H1 (cell line): ENCODE measurements around the gene HRH2. TPM values are rescaled to one million over a fixed set of nuclear protein-coding genes. Genes with fewer than 3 reads are reported as not detected.

Experiments
- CTCF ChIA-PET: fragments of 300-600 bp; sonication (Branson Sonifier 250); formaldehyde crosslinking; loops from one replicate; lab custom pipeline; 2021; ENCODE audit not compliant: partially characterized antibody; lab: Charles Lee
- POLR2A ChIA-PET: fragments of 300-600 bp; sonication (Branson Sonifier 250); formaldehyde crosslinking; loops from one replicate; lab custom pipeline; 2021; ENCODE audit warnings: inconsistent platforms; ENCODE audit not compliant: partially characterized antibody; lab: Charles Lee
- DNase-seq, 2 experiments: peaks; one replicate each; pipeline versions ENCODE4 v3.0.0 to v3.0.0-alpha.2; 2010 to 2022; ENCODE audit warnings: low spot score in 2 of 2, low read depth in 1 of 2, mixed read lengths in 1 of 2
- FAIRE-seq: peaks from 2 replicates; lab custom pipeline; 2011; peaks lifted over from hg19 to GRCh38; lab: Jason Lieb, UNC
- H2AFZ ChIP-seq: 2 replicates; pipeline ENCODE4 v1.8.1; 2012; ENCODE audit warnings: low read length, inconsistent platforms
- H2AK5ac ChIP-seq: 2 replicates; pipeline ENCODE4 v1.6.1; 2013; ENCODE audit warnings: low read depth, low read length
- H2BK120ac ChIP-seq: replicated peaks from 2 replicates; pipeline ENCODE3; 2013; ENCODE audit warnings: low read depth, low read length, inconsistent platforms
- H2BK12ac ChIP-seq: 2 replicates; pipeline ENCODE4 v1.6.1; 2013; ENCODE audit warnings: low read depth, low read length
- H2BK15ac ChIP-seq: 2 replicates; pipeline ENCODE4 v1.6.1; 2013; ENCODE audit warnings: low read length
- H2BK20ac ChIP-seq: 2 replicates; pipeline ENCODE4 v1.6.1; 2013; ENCODE audit warnings: low read length
- H2BK5ac ChIP-seq: 2 replicates; pipeline ENCODE4 v1.6.1; 2013; ENCODE audit warnings: low read depth, low read length
- H3K14ac ChIP-seq: 2 replicates; pipeline ENCODE4 v1.6.1; 2013; ENCODE audit warnings: inconsistent platforms; ENCODE audit not compliant: insufficient read length
- H3K18ac ChIP-seq: 2 replicates; pipeline ENCODE4 v1.6.1; 2013; ENCODE audit warnings: low read length; ENCODE audit errors: extremely low read depth
- H3K23ac ChIP-seq: 2 replicates; pipeline ENCODE4 v1.6.1; 2013; ENCODE audit warnings: inconsistent platforms; ENCODE audit not compliant: insufficient read length
- H3K23me2 ChIP-seq: 2 replicates; pipeline ENCODE4 v1.6.1; 2013; ENCODE audit warnings: low read depth, low read length
- H3K27ac ChIP-seq: 2 replicates; pipeline ENCODE4 v1.6.1; 2011; ENCODE audit warnings: low read depth, low read length, inconsistent platforms
- H3K27me3 ChIP-seq, 4 experiments: replicated peaks in 1 of 4; 1 replicate in 1 of 4; 2 replicates in 3 of 4; pipeline versions ENCODE4 v1.6.1 to v1.8.1; 2011 to 2013; ENCODE audit warnings: low read length in 3 of 4, mild to moderate bottlenecking in 3 of 4, inconsistent platforms in 2 of 4, mixed read lengths in 2 of 4, moderate library complexity in 1 of 4; ENCODE audit not compliant: control insufficient read depth in 3 of 4, insufficient read depth in 3 of 4; ENCODE audit errors: extremely low read depth in 1 of 4
- H3K36me3 ChIP-seq, 4 experiments: 2 replicates each; pipeline versions ENCODE4 v1.6.1 to v1.8.1; 2011 to 2013; ENCODE audit warnings: mild to moderate bottlenecking in 4 of 4, low read length in 3 of 4, moderate library complexity in 2 of 4, control low read depth in 1 of 4, inconsistent platforms in 1 of 4; ENCODE audit not compliant: insufficient read depth in 4 of 4, control insufficient read depth in 2 of 4
- H3K4ac ChIP-seq: replicated peaks from 2 replicates; pipeline ENCODE3; 2013; ENCODE audit warnings: low read length, low read depth, mixed read lengths, inconsistent platforms; ENCODE audit not compliant: insufficient read length
- H3K4me1 ChIP-seq, 4 experiments: replicated peaks in 1 of 4; 1 replicate in 1 of 4; 2 replicates in 3 of 4; pipeline versions ENCODE4 v1.6.1 to v1.8.1; 2011 to 2013; ENCODE audit warnings: low read length in 3 of 4, inconsistent platforms in 2 of 4, mixed read lengths in 1 of 4; ENCODE audit not compliant: insufficient read depth in 4 of 4, control insufficient read depth in 3 of 4
- H3K4me2 ChIP-seq, 2 experiments: 2 replicates each; pipeline versions ENCODE4 v1.6.1 to v1.8.1; 2011 to 2013; ENCODE audit warnings: low read depth in 2 of 2, low read length in 2 of 2, control low read depth in 1 of 2, inconsistent platforms in 1 of 2, mild to moderate bottlenecking in 1 of 2; ENCODE audit not compliant: insufficient read depth in 1 of 2
- H3K4me3 ChIP-seq, 4 experiments: fragments of 200-600, 300-600 bp in 1 of 4; sonication (generic), shearing (Covaris generic), sonication (Bioruptor Twin) in 1 of 4; 2 replicates each; pipeline versions ENCODE4 v1.5.1 to v1.8.1; 2011 to 2016; ENCODE audit warnings: low read length in 4 of 4, low read depth in 3 of 4, control low read depth in 2 of 4, inconsistent platforms in 2 of 4, mild to moderate bottlenecking in 2 of 4, mixed read lengths in 1 of 4, moderate library complexity in 1 of 4; ENCODE audit not compliant: insufficient read depth in 2 of 4; ENCODE audit errors: extremely low read depth in 1 of 4
- H3K56ac ChIP-seq: replicated peaks from 2 replicates; pipeline ENCODE3; 2013; ENCODE audit warnings: low read depth, mild to moderate bottlenecking, mixed read lengths, low read length, inconsistent platforms; ENCODE audit not compliant: insufficient read length
- H3K79me1 ChIP-seq: 2 replicates; pipeline ENCODE4 v1.6.1; 2013; ENCODE audit warnings: low read depth, low read length, control low read depth
- H3K79me2 ChIP-seq, 2 experiments: 2 replicates each; pipeline versions ENCODE4 v1.6.1 to v1.8.1; 2012 to 2013; ENCODE audit warnings: low read length in 2 of 2, mild to moderate bottlenecking in 2 of 2, inconsistent platforms in 1 of 2; ENCODE audit not compliant: insufficient read depth in 2 of 2, control insufficient read depth in 1 of 2
- H3K9ac ChIP-seq, 4 experiments: replicated peaks in 1 of 4; 1 replicate in 1 of 4; 2 replicates in 3 of 4; pipeline versions ENCODE4 v1.6.1 to v1.8.1; 2011 to 2013; ENCODE audit warnings: low read depth in 3 of 4, low read length in 3 of 4, control low read depth in 2 of 4, mild to moderate bottlenecking in 2 of 4, moderate library complexity in 2 of 4, inconsistent platforms in 1 of 4; ENCODE audit errors: extremely low read depth in 1 of 4
- H3K9me3 ChIP-seq, 2 experiments: 2 replicates each; pipeline versions ENCODE4 v1.6.1 to v1.8.1; 2012 to 2013; ENCODE audit warnings: mild to moderate bottlenecking in 2 of 2, moderate library complexity in 2 of 2, control low read depth in 1 of 2, inconsistent platforms in 1 of 2, low read depth in 1 of 2, low read length in 1 of 2, mixed read lengths in 1 of 2; ENCODE audit not compliant: insufficient read depth in 2 of 2
- H4K20me1 ChIP-seq, 2 experiments: replicated peaks in 1 of 2; 2 replicates each; pipeline versions ENCODE3 to v1.8.1; 2011 to 2013; ENCODE audit warnings: inconsistent platforms in 2 of 2, low read length in 2 of 2, mild to moderate bottlenecking in 1 of 2; ENCODE audit not compliant: insufficient read depth in 2 of 2, control insufficient read depth in 1 of 2
- H4K5ac ChIP-seq: 2 replicates; pipeline ENCODE4 v1.6.1; 2013; ENCODE audit warnings: low read length, low read depth, mixed read lengths, inconsistent platforms; ENCODE audit not compliant: insufficient read length
- H4K8ac ChIP-seq: 2 replicates; pipeline ENCODE4 v1.8.0; 2013; ENCODE audit warnings: mild to moderate bottlenecking, moderate library complexity, low read length, inconsistent platforms; ENCODE audit not compliant: insufficient read depth; ENCODE audit errors: extremely low read depth
- H4K91ac ChIP-seq: replicated peaks from 2 replicates; pipeline ENCODE3; 2013; ENCODE audit warnings: low read length, mixed read lengths, inconsistent platforms; ENCODE audit not compliant: insufficient read length
- ASH2L ChIP-seq: fragments of 200-600, 300-600 bp; sonication (generic); IDR thresholded peaks from one replicate; pipeline ENCODE4 v1.7.1; 2017; ENCODE audit warnings: low read length
- ATF3 ChIP-seq: IDR thresholded peaks from 2 replicates; pipeline ENCODE4 v1.6.1; 2011; ENCODE audit warnings: low read depth, mild to moderate bottlenecking, low read length; ENCODE audit not compliant: insufficient read depth
- FOSL1 ChIP-seq: IDR thresholded peaks from 2 replicates; pipeline ENCODE4 v1.6.1; 2011; ENCODE audit warnings: mild to moderate bottlenecking, low read depth, low read length, moderate library complexity; ENCODE audit not compliant: insufficient read depth
- JUND ChIP-seq: IDR thresholded peaks from 2 replicates; pipeline ENCODE4 v1.6.1; 2011; ENCODE audit warnings: mild to moderate bottlenecking, improper control_type of control experiment, low read length
- KDM1A ChIP-seq: fragments of 200-600, 300-600 bp; sonication (generic); IDR thresholded peaks from 2 replicates; pipeline ENCODE4 v1.7.1; 2016; ENCODE audit warnings: mild to moderate bottlenecking, low read length, borderline replicate concordance
- KDM4A ChIP-seq: IDR thresholded peaks from one replicate; pipeline ENCODE4 v1.7.1; 2012; ENCODE audit warnings: low read depth, mild to moderate bottlenecking, moderate library complexity, low read length, inconsistent platforms; ENCODE audit not compliant: severe bottlenecking
- NANOG ChIP-seq: IDR thresholded peaks from 2 replicates; pipeline ENCODE4 v1.6.1; 2011; ENCODE audit warnings: low read length, low read depth, mild to moderate bottlenecking, inconsistent platforms; ENCODE audit not compliant: insufficient read depth, poor library complexity, severe bottlenecking
- RFX5 ChIP-seq: IDR thresholded peaks from 2 replicates; pipeline ENCODE4 v1.6.1; 2011; ENCODE audit warnings: low read depth, low read length, improper control_type of control experiment, borderline replicate concordance
- RXRA ChIP-seq: IDR thresholded peaks from 2 replicates; pipeline ENCODE4 v1.6.1; 2011; ENCODE audit warnings: low read depth, mild to moderate bottlenecking, low read length, moderate library complexity; ENCODE audit not compliant: insufficient read depth
- SAP30 ChIP-seq: fragments of 300-600 bp; sonication (generic); IDR thresholded peaks from 2 replicates; pipeline ENCODE4 v1.7.1; 2012; ENCODE audit warnings: low read length, moderate library complexity, mild to moderate bottlenecking, inconsistent platforms; ENCODE audit not compliant: insufficient read depth, insufficient replicate concordance
- SP1 ChIP-seq: IDR thresholded peaks from 2 replicates; pipeline ENCODE4 v1.6.1; 2011; ENCODE audit warnings: low read depth, low read length
- TAF1 ChIP-seq: IDR thresholded peaks from 2 replicates; pipeline ENCODE4 v1.6.1; 2011; ENCODE audit warnings: mild to moderate bottlenecking, low read depth, low read length
- WGBS, 2 experiments: shearing (Covaris generic) in 1 of 2; methylation state at CpG; one replicate each; pipeline versions ENCODE4 v1.1.6 to v1.1.7; 2013 to 2015; ENCODE audit warnings: low lambda C conversion rate in 2 of 2, mixed read lengths in 2 of 2, inconsistent platforms in 1 of 2, low coverage in 1 of 2, missing lambda C conversion rate in 1 of 2; ENCODE audit not compliant: insufficient replicate concordance in 2 of 2, insufficient coverage in 1 of 2, insufficient read length in 1 of 2; ENCODE audit errors: extremely low coverage in 1 of 2, missing lambda C conversion rate in 1 of 2; 5-methylcytosine and 5-hydroxymethylcytosine counted together
- polyA plus RNA-seq, 7 experiments: library from polyadenylated mRNA; depleted of rRNA in 3 of 7; stranded (reverse) in 5 of 7; unstranded in 2 of 7; fragments of >200 nt in 5 of 7; fragments of 200-250 nt in 2 of 7; gene quantifications; 1 replicate in 5 of 7; 2 replicates in 1 of 7; 4 replicates in 1 of 7; pipeline versions ENCODE4 v1.2.1 to v1.2.3, GENCODE V29; 2011 to 2013; ENCODE audit warnings: missing spikeins in 2 of 7, mixed read lengths in 2 of 7
- total RNA-seq: library from RNA; stranded (reverse); fragmentation: NEBNext Ultra II Directional; extraction: Animal tissue kit (Norgen Biotek cat#: 25700); gene quantifications from 2 replicates; pipeline ENCODE4 v1.2.1, GENCODE V29; 2021

HRH2 gene
- total and polyA plus RNA-seq, 2 of the 8 experiments (the other 6 are each of a cell fraction or from before 2014, with no cell fraction given): 7.8 to 8.1 TPM

GRCh38 chr5:175692996-175693710, 35.3 kb downstream of the HRH2 start:
- Histone ChIP-seq H3K23me2 (no peaks in the 10 kb centered on the region), H2AFZ (no peak overlapping the region), H3K27me3 (no peaks in the 10 kb centered on the region), H3K4me1 (peaks cover 0 to 13% (median 4%) of the 10 kb centered on the region in 4 experiments; a peak in 6 of 7 replicates), H4K8ac (no peak overlapping the region), H2BK120ac (no peak overlapping the region), H2BK20ac (no peak overlapping the region), H3K79me1 (no peaks in the 10 kb centered on the region), H2AK5ac (no peak overlapping the region), H2BK15ac (no peak overlapping the region), H4K91ac (no peak overlapping the region), H3K9me3 (no peaks in the 10 kb centered on the region), H3K18ac (no peak overlapping the region), H4K5ac (no peak overlapping the region), H3K4me2 (no peak overlapping the region), H2BK5ac (no peak overlapping the region), H3K4me3 (no peak overlapping the region), H3K79me2 (no peaks in the 10 kb centered on the region), H3K23ac (no peak overlapping the region), H4K20me1 (no peaks in the 10 kb centered on the region), H3K4ac (no peak overlapping the region), H3K9ac (no peak overlapping the region; a peak in 1 of 7 replicates), H2BK12ac (no peak overlapping the region), H3K27ac (no peak overlapping the region), H3K36me3 (no peaks in the 10 kb centered on the region), H3K14ac (no peak overlapping the region), H3K56ac (no peak overlapping the region)
- WGBS, 2 experiments: 89% methylated on average over 12 of the region's 12 CpGs; no CpG with 5 or more reads in 1 of the 2 experiments
- no peak for FAIRE-seq
- ChIA-PET CTCF (interaction anchor here (0.6 to 6.6 kb wide), 6 partner anchors 6 to 160 kb away, joined by 3 to 79 read pairs (median 12); no protein-coding TSS in a partner anchor), POLR2A (no interaction called here)
- DNase-seq: no peak
- TF ChIP-seq KDM4A (no peak), TAF1 (no peak), SP1 (no peak), JUND (no peak), ASH2L (no peak), RXRA (no peak), SAP30 (no peak), KDM1A (no peak), ATF3 (no peak), RFX5 (no peak), NANOG (no peak), FOSL1 (no peak)
